SK-N-SH treated with all-trans-retinoic acid at 6 μM for 48 hours (cell line): ENCODE data around the gene OTX2.

Experiments used
- ATAC-seq: fragments of 200-7000 bp; cut with Tn5 transposase; 3 replicates; pipeline ENCODE4 v1.9.1; 2020; ENCODE audit warnings: mild to moderate bottlenecking, moderate library complexity
- ARNTL ChIP-seq: fragments of 450-650 bp; formaldehyde crosslinking; IDR thresholded peaks from 2 replicates; pipeline ENCODE4 v1.5.0; 2020; ENCODE audit warnings: low read depth, mild to moderate bottlenecking, moderate library complexity, borderline replicate concordance
- BACH2 ChIP-seq: fragments of 250-450 bp; sonication (Bioruptor Pico); IDR thresholded peaks from 2 replicates; pipeline ENCODE4 v1.9.0; 2021; ENCODE audit warnings: mild to moderate bottlenecking, borderline replicate concordance
- CSDC2 ChIP-seq: fragments of 250-450 bp; sonication (Bioruptor Pico); IDR thresholded peaks from 2 replicates; pipeline ENCODE4 v1.5.0; 2020; ENCODE audit warnings: mild to moderate bottlenecking, moderate library complexity
- GLIS3 ChIP-seq: fragments of 250-450 bp; sonication (Bioruptor Pico); IDR thresholded peaks from 2 replicates; pipeline ENCODE4 v1.5.0; 2020; ENCODE audit warnings: mild to moderate bottlenecking, moderate library complexity
- ISL1 ChIP-seq: fragments of 250-450 bp; sonication (Bioruptor Pico); IDR thresholded peaks from 2 replicates; pipeline ENCODE4 v2.1.2; 2022; ENCODE audit warnings: mild to moderate bottlenecking, moderate library complexity
- OSR1 ChIP-seq: fragments of 250-450 bp; sonication (Bioruptor Pico); IDR thresholded peaks from 2 replicates; pipeline ENCODE4 v1.8.0; 2022; ENCODE audit warnings: moderate library complexity, mild to moderate bottlenecking, inconsistent platforms
- PATZ1 ChIP-seq: fragments of 250-450 bp; sonication (Bioruptor Pico); IDR thresholded peaks from 2 replicates; pipeline ENCODE4 v1.8.0; 2020; ENCODE audit warnings: mild to moderate bottlenecking, moderate library complexity, borderline replicate concordance
- POU6F1 ChIP-seq: fragments of 250-450 bp; sonication (Bioruptor Pico); IDR thresholded peaks from 2 replicates; pipeline ENCODE4 v1.8.0; 2021; ENCODE audit warnings: low read depth, mild to moderate bottlenecking, moderate library complexity, borderline replicate concordance
- PPARA ChIP-seq: fragments of 250-450 bp; sonication (Bioruptor Pico); IDR thresholded peaks from 2 replicates; pipeline ENCODE4 v1.5.0; 2020; ENCODE audit warnings: mild to moderate bottlenecking, borderline replicate concordance
- SNAI2 ChIP-seq: fragments of 250-450 bp; sonication (Bioruptor Pico); IDR thresholded peaks from 2 replicates; pipeline ENCODE4 v1.5.0; 2020; ENCODE audit warnings: mild to moderate bottlenecking, moderate library complexity
- TCF4 ChIP-seq: fragments of 250-450 bp; sonication (Bioruptor Pico); IDR thresholded peaks from 2 replicates; pipeline ENCODE4 v1.8.0; 2021; ENCODE audit warnings: mild to moderate bottlenecking, moderate library complexity, borderline replicate concordance
- TOX ChIP-seq: fragments of 250-450 bp; sonication (Bioruptor Pico); IDR thresholded peaks from 2 replicates; pipeline ENCODE4 v1.8.0; 2021; ENCODE audit warnings: mild to moderate bottlenecking, moderate library complexity, borderline replicate concordance
- TSHZ2 ChIP-seq: fragments of 250-450 bp; sonication (Bioruptor Pico); IDR thresholded peaks from 2 replicates; pipeline ENCODE4 v1.5.0; 2020; ENCODE audit warnings: mild to moderate bottlenecking, moderate library complexity
- ZC3H10 ChIP-seq: fragments of 250-450 bp; sonication (Bioruptor Pico); IDR thresholded peaks from 2 replicates; pipeline ENCODE4 v1.5.1; 2021; ENCODE audit warnings: mild to moderate bottlenecking, moderate library complexity
- ZFP3 ChIP-seq: fragments of 250-450 bp; sonication (Bioruptor Pico); IDR thresholded peaks from 2 replicates; pipeline ENCODE4 v1.5.0; 2020; ENCODE audit warnings: mild to moderate bottlenecking, moderate library complexity
- ZFP30 ChIP-seq: fragments of 450-650 bp; formaldehyde crosslinking; IDR thresholded peaks from 2 replicates; pipeline ENCODE4 v1.5.0; 2022; ENCODE audit warnings: mild to moderate bottlenecking, moderate library complexity
- ZNF565 ChIP-seq: fragments of 450-650 bp; formaldehyde crosslinking; conservative IDR thresholded peaks from 2 replicates; pipeline ENCODE4 v1.5.0; 2020; ENCODE audit warnings: low read depth, mild to moderate bottlenecking, moderate library complexity
- ZNF70 ChIP-seq: fragments of 450-650 bp; formaldehyde crosslinking; IDR thresholded peaks from 2 replicates; pipeline ENCODE4 v1.5.0; 2020; ENCODE audit warnings: mild to moderate bottlenecking, moderate library complexity
- ZNF8 ChIP-seq: fragments of 450-650 bp; formaldehyde crosslinking; IDR thresholded peaks from 2 replicates; pipeline ENCODE4 v1.5.0; 2020; ENCODE audit warnings: mild to moderate bottlenecking, moderate library complexity
- TF ChIP-seq, protein P1 (sequence below): fragments of 250-450 bp; sonication (Bioruptor Pico); IDR thresholded peaks from 2 replicates; pipeline ENCODE4 v1.5.1; 2021; ENCODE audit warnings: mild to moderate bottlenecking, moderate library complexity

The OTX2 gene

DNA sequence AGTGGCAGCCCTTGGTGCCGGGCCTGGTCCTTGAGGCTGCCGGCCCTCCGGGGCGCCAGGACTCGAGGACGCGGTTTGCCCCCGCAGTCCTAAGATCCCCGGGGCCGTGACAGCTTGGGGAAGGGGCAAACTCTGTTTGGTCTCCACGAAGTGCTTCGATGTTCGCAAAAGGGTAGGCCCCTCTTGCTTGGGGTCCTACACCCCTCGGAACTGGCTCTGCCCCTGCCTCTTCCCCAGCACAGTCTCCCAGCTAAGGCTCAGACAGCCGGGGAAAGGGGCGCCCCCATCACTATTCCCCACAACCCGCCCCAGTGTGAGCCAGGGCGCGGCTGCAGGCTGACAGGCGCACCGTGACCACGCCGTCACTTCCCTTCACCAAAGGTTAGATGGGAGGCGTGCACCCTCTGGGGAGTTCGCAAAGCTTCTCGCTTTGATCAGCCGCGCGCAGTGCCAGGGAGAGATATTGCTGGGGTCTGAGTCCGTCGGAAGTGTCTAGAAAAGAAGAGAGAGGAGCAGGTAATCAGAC is 7.2 kb upstream of the OTX2 start:
- TF ChIP-seq SNAI2 (CRISPR knock-in tag) (no peak), BACH2 (CRISPR knock-in tag) (no peak), PPARA (CRISPR knock-in tag) (no peak), ZNF70 (CRISPR knock-in tag) (no peak), ZFP30 (CRISPR knock-in tag) (no peak), CSDC2 (CRISPR knock-in tag) (no peak)
- no peak for ATAC-seq

DNA sequence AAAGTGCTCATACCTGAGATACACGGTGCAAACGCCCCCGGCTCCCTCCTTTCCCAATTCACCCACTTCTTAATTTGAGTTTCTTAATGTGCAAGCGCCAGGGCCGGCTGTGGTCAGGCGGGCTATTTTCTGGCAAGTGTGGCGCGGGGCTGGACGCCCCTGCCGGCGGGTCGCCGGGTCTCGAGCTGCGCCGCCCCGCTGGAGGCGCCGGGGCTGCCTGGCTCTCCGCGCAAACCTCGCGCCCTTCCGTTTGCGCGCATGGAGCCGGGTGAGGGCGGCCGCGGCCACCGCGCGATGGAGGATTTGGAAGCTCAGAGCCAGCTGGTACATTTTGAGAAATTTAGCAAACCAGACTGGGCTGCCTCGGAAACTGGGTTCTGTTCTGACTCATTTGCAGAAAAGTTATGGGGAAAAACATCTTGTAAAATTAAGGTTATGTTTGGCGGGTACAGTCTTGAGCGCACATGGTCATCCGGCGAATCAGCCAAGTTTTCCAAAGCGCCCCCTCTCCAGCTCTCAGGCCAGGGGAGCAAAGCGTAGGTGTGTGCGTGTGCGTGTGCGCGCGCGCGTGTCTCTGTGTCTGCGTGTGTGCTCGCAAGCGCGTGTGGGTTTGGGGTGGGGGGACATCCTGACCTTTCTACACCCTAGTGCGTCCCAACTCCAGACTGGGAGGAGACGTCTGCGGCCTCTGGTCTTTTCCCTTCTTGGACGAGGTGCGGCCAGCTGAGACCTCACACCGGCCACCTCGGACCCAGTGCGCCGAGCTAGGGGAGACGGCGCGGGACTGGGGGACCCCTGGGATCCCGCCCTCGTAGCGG is 6.5 kb upstream of the OTX2 start:
- no peak for ATAC-seq
- TF ChIP-seq ISL1 (CRISPR knock-in tag) (no peak), ZC3H10 (CRISPR knock-in tag) (no peak), POU6F1 (CRISPR knock-in tag) (no peak), ARNTL (CRISPR knock-in tag) (no peak), ZNF565 (no peak), TSHZ2 (CRISPR knock-in tag) (no peak), CSDC2 (CRISPR knock-in tag) (no peak), ZFP30 (CRISPR knock-in tag) (no peak), ZFP3 (CRISPR knock-in tag) (no peak), OSR1 (CRISPR knock-in tag) (no peak), BACH2 (CRISPR knock-in tag) (no peak), PPARA (CRISPR knock-in tag) (no peak), GLIS3 (CRISPR knock-in tag) (no peak), ZNF70 (CRISPR knock-in tag) (no peak)
- TF ChIP-seq, protein P1, sequence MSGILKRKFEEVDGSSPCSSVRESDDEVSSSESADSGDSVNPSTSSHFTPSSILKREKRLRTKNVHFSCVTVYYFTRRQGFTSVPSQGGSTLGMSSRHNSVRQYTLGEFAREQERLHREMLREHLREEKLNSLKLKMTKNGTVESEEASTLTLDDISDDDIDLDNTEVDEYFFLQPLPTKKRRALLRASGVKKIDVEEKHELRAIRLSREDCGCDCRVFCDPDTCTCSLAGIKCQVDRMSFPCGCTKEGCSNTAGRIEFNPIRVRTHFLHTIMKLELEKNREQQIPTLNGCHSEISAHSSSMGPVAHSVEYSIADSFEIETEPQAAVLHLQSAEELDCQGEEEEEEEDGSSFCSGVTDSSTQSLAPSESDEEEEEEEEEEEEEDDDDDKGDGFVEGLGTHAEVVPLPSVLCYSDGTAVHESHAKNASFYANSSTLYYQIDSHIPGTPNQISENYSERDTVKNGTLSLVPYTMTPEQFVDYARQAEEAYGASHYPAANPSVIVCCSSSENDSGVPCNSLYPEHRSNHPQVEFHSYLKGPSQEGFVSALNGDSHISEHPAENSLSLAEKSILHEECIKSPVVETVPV (CRISPR knock-in tag): no peak
- TF ChIP-seq, all 23 proteins: peak for 0

- TF ChIP-seq PATZ1 (CRISPR knock-in tag): no peak
- TF ChIP-seq, protein P1 (CRISPR knock-in tag): no peak
- TF ChIP-seq ZFP30 (CRISPR knock-in tag): no peak
- TF ChIP-seq ISL1 (CRISPR knock-in tag): no peak
- no peak for TF ChIP-seq PPARA (CRISPR knock-in tag)
- no peak for TF ChIP-seq GLIS3 (CRISPR knock-in tag)
- TF ChIP-seq ZFP3 (CRISPR knock-in tag): no peak
- TF ChIP-seq TCF4: no peak
- no peak for TF ChIP-seq ZNF565
- no peak for TF ChIP-seq TSHZ2 (CRISPR knock-in tag)
- TF ChIP-seq ZNF70 (CRISPR knock-in tag): no peak
- TF ChIP-seq BACH2 (CRISPR knock-in tag): no peak
- no peak for TF ChIP-seq ARNTL (CRISPR knock-in tag)
- no peak for TF ChIP-seq POU6F1 (CRISPR knock-in tag)
- TF ChIP-seq TOX (CRISPR knock-in tag): no peak
- TF ChIP-seq OSR1 (CRISPR knock-in tag): no peak
- no peak for TF ChIP-seq ZNF8 (CRISPR knock-in tag)
- TF ChIP-seq CSDC2 (CRISPR knock-in tag): no peak
These were observed 5.5 kb upstream of the OTX2 start for GRCh38 chr14:56815745-56816144.

More at GRCh38 chr14:56815745-56816144, 5.5 kb upstream of the OTX2 start:
- no peak for ATAC-seq
